ENCODE measurements around the gene TTC1. TPM values are rescaled to one million over a fixed set of nuclear protein-coding genes. Genes with fewer than 3 reads are reported as not detected.

TTC1 gene
- total and polyA plus RNA-seq, 9 of the 15 experiments (the other 6 are each of a cell fraction or from before 2014, with no cell fraction given), result 51.9 to 173 (median 87.7) TPM

GRCh38 chr5:160064995-160065614 is 56.2 kb downstream of the TTC1 start:
- ChIA-PET POLR2A (interaction anchor here (1.4 kb wide), 2 partner anchors 10 to 16 kb away, joined by 4 to 6 read pairs; no protein-coding TSS in a partner anchor), CTCF (ENCODE audit: low intra/inter-chr PET ratio) (no interaction called here)
- ATAC-seq (peak; percentile 59), DNase-seq (ENCODE audit: extremely low read depth in 1 of 4, low spot score in 3 of 4) (no peak), FAIRE-seq (no peak)
- no peak overlapping the region for H3K4me3 ChIP-seq
- H3K9me1 ChIP-seq (ENCODE audit: control insufficient read depth, insufficient read depth, low read length), result no peaks in the 10 kb centered on the region
- TSS peak; percentile 89 for BruUV-seq (replicated peaks)
- H3K27me3 ChIP-seq (ENCODE audit: control insufficient read depth in 2 of 2, insufficient read depth in 2 of 2, low read length in 2 of 2), result no peaks in the 10 kb centered on the region
- WGBS (ENCODE audit: insufficient coverage, low coverage, missing lambda C conversion rate), result 68% methylated on average over 9 of the region's 9 CpGs
- no peak overlapping the region for H3K9ac ChIP-seq (ENCODE audit: insufficient read depth in 1 of 2, low read depth in 2 of 2, low read length in 2 of 2)
- no peaks in the 10 kb centered on the region; the same call in 1 of the 2 replicates for H4K20me1 ChIP-seq (replicated peaks; ENCODE audit: control insufficient read depth, insufficient read depth, low read length)
- H3K79me2 ChIP-seq (ENCODE audit: control insufficient read depth, insufficient read depth, low read length), result no peaks in the 10 kb centered on the region
- in situ Hi-C loops (cut with MboI) (no loop called here), intact Hi-C loops (cut with micrococcal nuclease) (no loop called here)
- H3K4me2 ChIP-seq (ENCODE audit: insufficient read depth, low read length), result no peak overlapping the region
- peaks cover 33% of the 10 kb centered on the region; the same call in 2 of the 3 replicates for H3K36me3 ChIP-seq (ENCODE audit: control insufficient read depth, insufficient read depth, low read length)
- no peak overlapping the region for H2AFZ ChIP-seq (ENCODE audit: low read depth, low read length)
- H3K9me3 ChIP-seq (replicated peaks; ENCODE audit: control insufficient read depth, insufficient read depth, low read depth, low read length), result no peaks in the 10 kb centered on the region
- H3K27ac ChIP-seq (ENCODE audit: extremely low read depth, low read depth, low read length), result no peak overlapping the region
- no peak for TF ChIP-seq EP400 (IDR thresholded peaks at IDR 0.05)
- TF ChIP-seq KAT2B (IDR thresholded peaks at IDR 0.05; ENCODE audit: low read depth, low read length), result no peak
- no peak for TF ChIP-seq ZFP30 (CRISPR knock-in tag; IDR thresholded peaks at IDR 0.05; ENCODE audit: borderline replicate concordance)
- TF ChIP-seq, protein P1, sequence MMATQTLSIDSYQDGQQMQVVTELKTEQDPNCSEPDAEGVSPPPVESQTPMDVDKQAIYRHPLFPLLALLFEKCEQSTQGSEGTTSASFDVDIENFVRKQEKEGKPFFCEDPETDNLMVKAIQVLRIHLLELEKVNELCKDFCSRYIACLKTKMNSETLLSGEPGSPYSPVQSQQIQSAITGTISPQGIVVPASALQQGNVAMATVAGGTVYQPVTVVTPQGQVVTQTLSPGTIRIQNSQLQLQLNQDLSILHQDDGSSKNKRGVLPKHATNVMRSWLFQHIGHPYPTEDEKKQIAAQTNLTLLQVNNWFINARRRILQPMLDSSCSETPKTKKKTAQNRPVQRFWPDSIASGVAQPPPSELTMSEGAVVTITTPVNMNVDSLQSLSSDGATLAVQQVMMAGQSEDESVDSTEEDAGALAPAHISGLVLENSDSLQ (IDR thresholded peaks at IDR 0.05), result peak; percentile 79
- TF ChIP-seq MEIS2 (IDR thresholded peaks at IDR 0.05; ENCODE audit: partially characterized antibody), result peak; percentile 87
- TF ChIP-seq STAT6 (CRISPR knock-in tag; IDR thresholded peaks at IDR 0.05), result no peak
- no peak for TF ChIP-seq RHOXF2B (CRISPR knock-in tag; conservative IDR thresholded peaks at IDR 0.05)
- TF ChIP-seq, protein P2, sequence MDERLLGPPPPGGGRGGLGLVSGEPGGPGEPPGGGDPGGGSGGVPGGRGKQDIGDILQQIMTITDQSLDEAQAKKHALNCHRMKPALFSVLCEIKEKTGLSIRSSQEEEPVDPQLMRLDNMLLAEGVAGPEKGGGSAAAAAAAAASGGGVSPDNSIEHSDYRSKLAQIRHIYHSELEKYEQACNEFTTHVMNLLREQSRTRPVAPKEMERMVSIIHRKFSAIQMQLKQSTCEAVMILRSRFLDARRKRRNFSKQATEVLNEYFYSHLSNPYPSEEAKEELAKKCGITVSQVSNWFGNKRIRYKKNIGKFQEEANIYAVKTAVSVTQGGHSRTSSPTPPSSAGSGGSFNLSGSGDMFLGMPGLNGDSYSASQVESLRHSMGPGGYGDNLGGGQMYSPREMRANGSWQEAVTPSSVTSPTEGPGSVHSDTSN (CRISPR knock-in tag; IDR thresholded peaks at IDR 0.05; ENCODE audit: low read depth), result no peak
- TF ChIP-seq, protein P2 (tag; conservative IDR thresholded peaks at IDR 0.05; ENCODE audit: low read depth), result peak; percentile 84
- TF ChIP-seq HMBOX1 (IDR thresholded peaks at IDR 0.05), result no peak
- TF ChIP-seq ZNF124 (CRISPR knock-in tag; IDR thresholded peaks at IDR 0.05), result no peak
- no peak for TF ChIP-seq ZFP36 (IDR thresholded peaks at IDR 0.05; ENCODE audit: low read depth, low read length, partially characterized antibody)
- no peak for TF ChIP-seq MAFG (tag; conservative IDR thresholded peaks at IDR 0.05)
- TF ChIP-seq FOXA1 (IDR thresholded peaks at IDR 0.05; ENCODE audit: borderline replicate concordance), result no peak
- H3K4me1 ChIP-seq (replicated peaks in 1 of 2; ENCODE audit: control insufficient read depth in 2 of 2, insufficient read depth in 2 of 2, low read length in 2 of 2), result peaks cover 5 to 6% of the 10 kb centered on the region in 2 experiments; a peak in 3 of 5 replicates

Measured in K562 (cell line).